Measurements from ENCODE around the gene SERGEF.

DNA sequence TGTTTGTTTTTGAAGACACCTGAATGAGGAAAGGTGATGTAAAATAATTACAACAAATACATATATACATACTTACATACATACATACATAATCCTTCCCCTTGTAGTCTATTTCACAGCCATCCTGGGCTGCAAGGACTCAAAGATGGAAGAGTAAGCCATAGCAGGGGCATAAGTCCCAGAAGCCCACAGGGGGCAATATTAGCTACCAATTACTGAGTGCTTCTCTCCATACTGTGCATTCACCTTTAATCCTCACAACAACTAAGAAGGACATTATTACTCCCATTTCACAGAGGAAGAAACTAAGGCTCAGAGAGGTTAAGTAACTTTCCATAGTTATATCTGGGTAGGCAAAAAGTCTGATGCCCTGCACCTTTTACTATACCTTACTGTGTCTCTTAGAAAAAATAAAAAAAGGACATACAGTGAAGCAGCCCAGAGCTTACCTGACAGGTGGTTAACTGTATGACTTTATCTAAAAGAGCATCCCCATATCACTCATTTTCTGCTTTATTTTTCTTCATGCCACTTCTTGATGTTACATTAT, 2.7 kb downstream of the SERGEF start:
- TF ChIP-seq, protein P1, sequence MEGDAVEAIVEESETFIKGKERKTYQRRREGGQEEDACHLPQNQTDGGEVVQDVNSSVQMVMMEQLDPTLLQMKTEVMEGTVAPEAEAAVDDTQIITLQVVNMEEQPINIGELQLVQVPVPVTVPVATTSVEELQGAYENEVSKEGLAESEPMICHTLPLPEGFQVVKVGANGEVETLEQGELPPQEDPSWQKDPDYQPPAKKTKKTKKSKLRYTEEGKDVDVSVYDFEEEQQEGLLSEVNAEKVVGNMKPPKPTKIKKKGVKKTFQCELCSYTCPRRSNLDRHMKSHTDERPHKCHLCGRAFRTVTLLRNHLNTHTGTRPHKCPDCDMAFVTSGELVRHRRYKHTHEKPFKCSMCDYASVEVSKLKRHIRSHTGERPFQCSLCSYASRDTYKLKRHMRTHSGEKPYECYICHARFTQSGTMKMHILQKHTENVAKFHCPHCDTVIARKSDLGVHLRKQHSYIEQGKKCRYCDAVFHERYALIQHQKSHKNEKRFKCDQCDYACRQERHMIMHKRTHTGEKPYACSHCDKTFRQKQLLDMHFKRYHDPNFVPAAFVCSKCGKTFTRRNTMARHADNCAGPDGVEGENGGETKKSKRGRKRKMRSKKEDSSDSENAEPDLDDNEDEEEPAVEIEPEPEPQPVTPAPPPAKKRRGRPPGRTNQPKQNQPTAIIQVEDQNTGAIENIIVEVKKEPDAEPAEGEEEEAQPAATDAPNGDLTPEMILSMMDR (IDR thresholded peaks at IDR 0.05; ENCODE audit: low read length): 0 out of 2 replicates have a peak, but pooled peaks have one; percentile 4
- no peak for TF ChIP-seq EZH2 (optimal IDR thresholded peaks at IDR 0.05; ENCODE audit: low read depth, low read length)
- TF ChIP-seq EZH2phosphoT487 (IDR thresholded peaks at IDR 0.05; ENCODE audit: low read length): no peak
